K562 (cell line): ENCODE results near the gene SPTLC2. TPM values are rescaled to one million over a fixed set of nuclear protein-coding genes. Genes with fewer than 3 reads are reported as not detected.

Experiments used
- ATAC-seq: fragments of 200-7000 bp; cut with Tn5 transposase; 3 replicates; pipeline ENCODE4 v1.9.1; 2020; ENCODE audit warnings: moderate library complexity
- BruUV-seq: library from RNA; stranded (reverse); fragments of 400-500 nt; replicated peaks from 2 replicates; lab custom pipeline; 2021; lab: Mats Ljungman, UMichigan
- CTCF ChIA-PET: fragments of 300-600 bp; formaldehyde crosslinking; extraction: SDS; loops from one replicate; lab custom pipeline; 2021; ENCODE audit warnings: low intra/inter-chr PET ratio; lab: Yijun Ruan, JAX
- POLR2A ChIA-PET: fragments of 300-600, 350-650 bp; sonication (Branson Sonifier 250); formaldehyde crosslinking; extraction: SDS; loops from one replicate; lab custom pipeline; 2021; ENCODE audit warnings: antibody characterized with exemption, inconsistent platforms; lab: Yijun Ruan, JAX
- DNase-seq, 4 experiments: peaks; one replicate each; pipeline versions ENCODE4 v3.0.0 to v3.0.0-alpha.2; 2011 to 2018; ENCODE audit warnings: low spot score in 3 of 4, mixed read lengths in 3 of 4; ENCODE audit errors: extremely low read depth in 1 of 4
- FAIRE-seq: peaks from 2 replicates; lab custom pipeline; 2011; peaks lifted over from hg19 to GRCh38; lab: Jason Lieb, UNC
- H2AFZ ChIP-seq: 2 replicates; pipeline ENCODE4 v1.6.0; 2011; ENCODE audit warnings: low read depth, low read length, control low read depth, inconsistent platforms
- H3K27ac ChIP-seq: fragments of 200-600 bp; 3 replicates; pipeline ENCODE4 v1.8.0; 2011; ENCODE audit warnings: low read depth, mild to moderate bottlenecking, control low read depth, inconsistent platforms, low read length, moderate library complexity, mixed read lengths; ENCODE audit errors: extremely low read depth
- H3K27me3 ChIP-seq, 2 experiments: fragments of 300-600 bp in 1 of 2; 2 replicates in 1 of 2; 3 replicates in 1 of 2; pipeline versions ENCODE4 v1.6.0 to v1.8.0; 2011; ENCODE audit warnings: inconsistent platforms in 2 of 2, low read length in 2 of 2, mild to moderate bottlenecking in 1 of 2, mixed read lengths in 1 of 2, moderate library complexity in 1 of 2; ENCODE audit not compliant: control insufficient read depth in 2 of 2, insufficient read depth in 2 of 2
- H3K36me3 ChIP-seq: fragments of 300-600 bp; 3 replicates; pipeline ENCODE4 v1.8.0; 2011; ENCODE audit warnings: mild to moderate bottlenecking, low read length, inconsistent platforms; ENCODE audit not compliant: control insufficient read depth, insufficient read depth
- H3K4me1 ChIP-seq, 2 experiments: fragments of 200-600 bp in 1 of 2; replicated peaks in 1 of 2; 2 replicates in 1 of 2; 3 replicates in 1 of 2; pipeline versions ENCODE4 v1.5.1 to v1.8.0; 2011; ENCODE audit warnings: inconsistent platforms in 2 of 2, low read length in 2 of 2, mild to moderate bottlenecking in 1 of 2, mixed read lengths in 1 of 2, moderate library complexity in 1 of 2; ENCODE audit not compliant: control insufficient read depth in 2 of 2, insufficient read depth in 2 of 2
- H3K4me2 ChIP-seq: 2 replicates; pipeline ENCODE4 v1.6.1; 2011; ENCODE audit warnings: low read length, control low read depth, inconsistent platforms, mixed read lengths; ENCODE audit not compliant: insufficient read depth
- H3K4me3 ChIP-seq: fragments of 200-600 bp; sonication (generic), shearing (Covaris generic); 2 replicates; pipeline ENCODE4 v1.5.1; 2016; ENCODE audit warnings: control low read depth, inconsistent platforms
- H3K79me2 ChIP-seq: fragments of 200-600 bp; 3 replicates; pipeline ENCODE4 v1.8.0; 2011; ENCODE audit warnings: low read length, inconsistent platforms; ENCODE audit not compliant: control insufficient read depth, insufficient read depth
- H3K9ac ChIP-seq, 2 experiments: 2 replicates each; pipeline versions ENCODE4 v1.6.0 to v1.6.1; 2011; ENCODE audit warnings: low read depth in 2 of 2, low read length in 2 of 2, control low read depth in 1 of 2, inconsistent platforms in 1 of 2, mild to moderate bottlenecking in 1 of 2, mixed read lengths in 1 of 2; ENCODE audit not compliant: insufficient read depth in 1 of 2
- H3K9me1 ChIP-seq: one replicate; pipeline ENCODE4 v1.6.0; 2011; ENCODE audit warnings: inconsistent platforms, mild to moderate bottlenecking, low read length, moderate library complexity; ENCODE audit not compliant: control insufficient read depth, insufficient read depth
- H3K9me3 ChIP-seq: replicated peaks from 2 replicates; pipeline ENCODE4 v1.5.1; 2011; ENCODE audit warnings: low read depth, low read length, inconsistent platforms; ENCODE audit not compliant: control insufficient read depth, insufficient read depth
- H4K20me1 ChIP-seq: replicated peaks from 2 replicates; pipeline ENCODE4 v1.6.1; 2011; ENCODE audit warnings: low read length, inconsistent platforms, mixed read lengths; ENCODE audit not compliant: control insufficient read depth, insufficient read depth
- KLF6 ChIP-seq: fragments of 250-450 bp; sonication (Bioruptor Pico); IDR thresholded peaks from 2 replicates; pipeline ENCODE4 v1.4.0; 2020; ENCODE audit warnings: mild to moderate bottlenecking, moderate library complexity, borderline replicate concordance
- MTA3 ChIP-seq: fragments of 450-650 bp; formaldehyde crosslinking; IDR thresholded peaks from 2 replicates; pipeline ENCODE4 v1.6.1; 2017; ENCODE audit warnings: mild to moderate bottlenecking, borderline replicate concordance
- TFAP4 ChIP-seq: sonication (generic); formaldehyde crosslinking; IDR thresholded peaks from 2 replicates; pipeline ENCODE4 v1.8.0; 2022; ENCODE audit warnings: missing genetic modification reagents, mild to moderate bottlenecking, moderate library complexity, borderline replicate concordance
- ZNF146 ChIP-seq: IDR thresholded peaks from one replicate; pipeline ENCODE4 v1.6.1; 2018; ENCODE audit warnings: missing compliant biosample characterization; ENCODE audit not compliant: unreplicated experiment
- ZNF24 ChIP-seq: fragments of 450-650 bp; IDR thresholded peaks from 2 replicates; pipeline ENCODE4 v1.6.1; 2016
- WGBS: fragments of 100-300 bp; shearing (Covaris generic); methylation state at CpG from one replicate; pipeline ENCODE4 v1.1.6; 2016; ENCODE audit warnings: low coverage, mixed read lengths; ENCODE audit not compliant: insufficient coverage; ENCODE audit errors: missing lambda C conversion rate; 5-methylcytosine and 5-hydroxymethylcytosine counted together
- in situ Hi-C: fragments of 300-500 bp; cut with MboI; formaldehyde crosslinking; loops from 4 replicates; pipeline ENCODE4 v1.15.0; 2018; ENCODE audit warnings: inconsistent platforms, mixed read lengths
- intact Hi-C: fragments of 100-400 bp; cut with micrococcal nuclease; formaldehyde crosslinking; loops from 2 replicates; pipeline ENCODE4 v1.14.2; 2022
- polyA plus RNA-seq, 8 experiments: library from polyadenylated mRNA; depleted of rRNA in 4 of 8; stranded (reverse) in 5 of 8; unstranded in 3 of 8; fragments of >200 nt; fragmentation: Nextera tagmentation in 2 of 8; fragmentation: Illumina TruSeq in 1 of 8; extraction: Ambion mirVana in 2 of 8; extraction: Trizol in 1 of 8; gene quantifications; 2 replicates each; pipeline versions ENCODE4 v1.2.1 to v1.2.3, GENCODE V29; 2011 to 2014; ENCODE audit warnings: inconsistent platforms in 1 of 8, missing spikeins in 1 of 8
- total RNA-seq, 7 experiments: library from RNA; depleted of rRNA in 6 of 7; stranded (reverse); fragments of >200 nt in 6 of 7; fragmentation: Illumina TruSeq in 2 of 7; extraction: Trizol in 2 of 7; gene quantifications; 2 replicates each; pipeline versions ENCODE4 v1.2.1 to v1.2.3, GENCODE V29; 2011 to 2021; ENCODE audit warnings: low replicate concordance in 1 of 7

The SPTLC2 gene
- total and polyA plus RNA-seq, 9 of the 15 experiments (the other 6 are each of a cell fraction or from before 2014, with no cell fraction given) = 4.5 to 30.4 (median 14.0) TPM

GRCh38 chr14:77503138-77503537 is 113.3 kb downstream of the SPTLC2 start:
- Histone ChIP-seq H3K79me2 (no peaks in the 10 kb centered on the region), H3K9me1 (no peaks in the 10 kb centered on the region), H3K4me1 (peaks cover 0 to 15% of the 10 kb centered on the region in 2 experiments; a peak in 3 of 5 replicates), H3K27me3 (peaks cover under 1 to 17% of the 10 kb centered on the region in 2 experiments; a peak in 3 of 5 replicates), H3K36me3 (peaks cover 1% of the 10 kb centered on the region; the same call in 1 of the 3 replicates), H3K4me2 (no peak overlapping the region), H4K20me1 (no peaks in the 10 kb centered on the region; the same call in 1 of the 2 replicates), H3K9me3 (no peaks in the 10 kb centered on the region), H3K9ac (no peak overlapping the region), H3K4me3 (no peak overlapping the region), H2AFZ (no peak overlapping the region), H3K27ac (no peak overlapping the region)
- in situ Hi-C loops (no loop called here), intact Hi-C loops (no loop called here)
- ChIA-PET CTCF (no interaction called here), POLR2A (no interaction called here)
- no peak for ATAC-seq
- TF ChIP-seq ZNF146 (peak; percentile 78), KLF6 (CRISPR knock-in tag) (no peak), MTA3 (no peak), ZNF24 (no peak), TFAP4 (CRISPR knock-in tag) (no peak)
- no peak for DNase-seq
- no peak for FAIRE-seq
- WGBS = 66% methylated on average over 5 of the region's 5 CpGs
- no TSS peak for BruUV-seq
